Mesenteric fat pad (tissue), 1 donor: ENCODE measurements around the gene ZNF487. TPM values are rescaled to one million over a fixed set of nuclear protein-coding genes. Genes with fewer than 3 reads are reported as not detected.
"Not testable (repeated sequence)": the region's sequence is repeated elsewhere in the genome, so short reads cannot be mapped to it uniquely, and the experiment has no call there.

Experiments
- DNase-seq: peaks from one replicate; pipeline ENCODE4 v3.0.0-alpha.2; 2020; ENCODE audit warnings: low spot score
- long read RNA-seq: library from polyadenylated mRNA; unstranded; transcript quantifications from one replicate; pipeline ENCODE4 v2.0.0, GENCODE V29; 2020
- total RNA-seq: library from RNA; stranded (reverse); fragmentation: NEBNext Ultra II Directional; extraction: Animal tissue kit (Norgen Biotek cat#: 25700); gene quantifications from one replicate; pipeline ENCODE4 v1.2.1, GENCODE V29; 2021
- donor health status: DM: yes; HTN: yes; CAD: no.

ZNF487 gene
- 3.9 TPM for total RNA-seq
- long read RNA-seq, partial matches to known transcripts: 0 of 2 reads
- long read RNA-seq, other reads (novel, unspliced or antisense): 0 of 2 reads

DNA sequence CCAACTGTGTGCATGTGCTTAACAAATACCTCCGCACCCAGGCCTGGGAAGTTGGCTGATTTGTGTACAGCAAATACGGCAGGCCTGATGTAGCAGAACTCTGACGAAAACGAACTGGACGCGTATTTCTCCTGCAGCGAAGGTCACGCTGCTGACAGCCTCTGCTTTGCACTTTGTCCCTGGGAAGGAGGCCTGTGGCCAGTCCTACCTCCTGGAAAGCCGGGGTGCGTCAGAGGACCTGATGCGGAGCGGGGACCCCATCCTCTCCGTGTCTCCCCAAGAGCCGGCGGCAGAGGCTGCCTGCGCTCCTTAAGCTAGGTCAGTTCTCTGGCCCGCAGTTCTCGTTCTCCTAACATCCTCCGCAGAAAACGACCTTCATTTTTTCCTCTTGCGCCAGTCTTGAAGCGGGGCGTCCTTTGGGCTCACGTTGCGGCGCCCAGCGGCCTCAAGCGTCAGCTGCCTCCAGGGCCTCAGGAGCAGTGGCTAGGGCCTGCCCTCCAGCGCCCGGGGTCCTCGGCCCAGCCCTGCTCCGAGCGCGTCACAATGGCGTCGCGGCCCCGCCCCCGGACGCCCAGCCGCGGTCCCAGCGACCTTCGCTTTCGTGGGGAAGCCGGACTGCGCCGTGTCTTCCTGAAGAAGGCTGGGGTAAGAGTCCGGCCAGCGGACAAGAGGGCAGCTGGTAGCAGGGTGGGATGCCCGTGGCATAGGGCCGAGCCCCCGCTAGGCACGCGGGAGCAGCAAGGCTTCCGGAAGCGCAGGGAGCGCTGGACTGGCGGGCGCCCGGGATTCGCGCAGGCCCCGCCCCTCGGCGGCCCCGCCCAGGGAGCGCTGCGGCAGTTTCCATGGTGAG is at the start of gene ZNF487:
Gene ZNF487 (plus strand): TSS at position 821 of the 850 bp plus-strand sequence. CDS start 38,703 bp downstream, outside the sequence.
- DNase-seq: peak; percentile 97

DNA sequence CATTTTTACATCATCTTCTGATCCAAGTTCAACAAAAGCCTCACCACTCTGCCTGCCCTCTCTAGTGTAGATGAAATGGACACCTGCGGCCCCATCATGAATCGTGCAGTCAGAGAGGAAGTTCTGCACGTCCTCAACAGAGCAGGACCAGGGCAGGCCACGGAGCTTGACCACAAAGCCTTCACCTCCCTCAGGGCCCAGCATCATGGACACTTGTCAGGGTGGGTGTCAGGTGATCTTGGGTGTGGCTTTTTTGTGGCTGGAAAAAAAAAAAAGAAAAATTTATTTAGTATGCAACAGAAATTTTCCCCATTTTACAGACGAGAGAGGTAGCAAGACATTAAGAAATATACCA is 49.3 kb upstream of the ZNF487 start:
- DNase-seq: no peak

DNA sequence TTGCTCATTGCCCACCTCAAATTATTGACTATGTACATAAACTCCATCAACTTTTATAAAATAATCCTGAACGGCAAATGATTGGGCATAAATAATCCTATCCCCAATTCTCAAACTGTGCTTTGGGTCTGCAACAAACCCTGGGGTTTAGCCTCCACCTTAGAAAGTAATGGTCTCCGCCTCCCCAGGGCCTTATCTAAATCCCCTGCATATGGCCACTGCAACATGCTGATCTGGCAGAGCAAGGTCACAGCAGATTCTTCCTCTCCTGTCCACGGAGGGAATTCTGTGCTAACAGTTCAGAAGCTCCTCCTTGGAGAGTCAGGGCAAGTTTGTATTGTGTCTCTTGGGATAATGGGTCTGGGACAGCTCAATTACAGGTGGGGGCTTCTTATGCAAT is 47.0 kb upstream of the ZNF487 start:
- no peak for DNase-seq

DNA sequence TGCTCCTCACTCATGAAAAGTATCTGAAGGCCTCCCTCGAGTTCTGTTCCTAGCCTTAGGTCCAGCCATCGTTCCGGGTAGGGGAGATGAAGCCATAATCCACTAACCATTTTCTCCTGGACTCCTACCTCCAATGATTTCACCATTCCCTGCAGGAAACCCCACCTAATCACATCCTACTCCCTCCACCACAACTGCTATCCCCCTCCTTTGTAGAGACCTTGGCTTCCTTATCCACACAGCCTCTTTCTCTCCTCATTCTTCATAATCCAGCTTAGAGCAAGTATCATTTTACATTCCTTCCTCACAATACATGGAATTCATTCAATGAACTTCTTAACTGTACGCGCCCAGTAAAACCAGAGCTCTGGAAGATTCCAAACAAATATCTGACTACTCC is 46.6 kb upstream of the ZNF487 start:
- no peak for DNase-seq

DNA sequence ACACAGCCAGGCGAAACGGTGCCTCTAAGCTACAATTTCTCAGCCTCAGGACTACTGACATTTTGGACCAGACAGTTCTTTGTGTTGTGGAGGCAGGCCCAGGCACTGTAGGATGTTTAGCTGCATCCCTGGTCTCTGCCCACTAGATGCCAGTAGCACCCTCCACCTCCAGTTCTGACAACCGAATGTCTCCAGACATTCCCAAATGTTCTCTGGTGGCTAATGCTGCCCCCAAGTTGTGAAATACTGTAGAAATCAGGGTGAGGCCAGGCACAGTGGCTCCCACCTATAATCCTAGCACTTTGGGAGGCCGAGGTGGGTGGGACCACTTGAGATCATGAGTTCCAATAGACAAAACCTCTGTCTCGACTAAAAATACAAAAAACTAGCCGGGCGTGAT is 46.2 kb upstream of the ZNF487 start:
- DNase-seq: no peak

DNA sequence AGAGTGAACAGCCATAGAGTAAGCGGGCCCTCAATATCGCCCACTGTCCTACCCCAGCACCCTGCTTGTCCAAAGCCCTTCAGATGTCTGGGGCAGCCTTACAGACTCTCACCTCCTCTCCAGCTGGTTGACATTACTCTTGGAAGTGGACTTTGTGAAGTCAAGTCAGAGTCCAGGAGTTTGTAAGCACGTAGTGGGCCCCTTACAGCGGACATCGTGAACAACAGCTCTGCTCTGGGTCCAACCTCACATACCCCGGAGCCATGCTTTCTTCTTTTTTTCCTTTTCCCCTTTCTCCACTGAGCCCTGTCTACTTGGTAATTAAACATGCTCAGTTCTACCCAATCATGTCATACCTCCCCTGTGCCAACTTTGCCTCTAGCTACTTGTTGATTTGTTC is 45.4 kb upstream of the ZNF487 start:
- no peak for DNase-seq

DNA sequence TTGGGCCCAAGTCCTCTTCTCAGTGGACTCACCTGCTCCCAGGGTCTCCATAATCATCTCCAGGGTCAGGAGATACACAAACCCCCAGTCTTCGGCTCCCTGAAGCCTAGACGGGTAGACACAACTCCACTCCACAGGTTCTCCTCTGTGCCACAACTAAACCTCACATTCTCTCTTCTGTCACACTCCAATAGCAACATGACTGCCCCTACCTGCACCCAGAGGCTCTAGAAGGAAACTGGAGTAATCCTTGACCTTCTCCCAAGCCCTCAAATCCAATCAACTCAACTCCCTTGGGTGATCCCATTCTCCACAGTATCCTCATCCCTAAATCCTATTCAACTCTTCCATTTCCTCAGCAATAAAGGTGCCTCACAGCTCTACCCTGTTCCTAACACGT is 44.2 kb upstream of the ZNF487 start:
- DNase-seq: no peak

DNA sequence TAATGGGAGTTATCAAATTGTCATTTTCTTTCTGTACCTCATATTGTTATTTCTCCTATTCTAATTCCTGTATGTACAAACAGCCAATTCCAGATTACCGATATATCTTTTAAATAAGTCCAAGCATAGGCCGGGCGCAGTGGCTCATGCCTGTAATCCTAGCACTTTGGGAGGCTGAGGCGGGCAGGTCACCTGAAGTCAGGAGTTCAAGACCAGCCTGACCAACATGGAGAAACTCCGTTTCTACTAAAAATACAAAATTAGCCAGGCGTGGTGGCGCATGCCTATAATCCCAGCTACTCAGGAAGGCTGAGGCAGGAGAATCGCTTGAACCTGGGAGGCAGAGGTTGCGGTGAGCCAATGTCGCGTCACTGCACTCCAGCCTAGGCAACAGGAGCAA is 43.7 kb upstream of the ZNF487 start:
- not testable (repeated sequence) for DNase-seq

DNA sequence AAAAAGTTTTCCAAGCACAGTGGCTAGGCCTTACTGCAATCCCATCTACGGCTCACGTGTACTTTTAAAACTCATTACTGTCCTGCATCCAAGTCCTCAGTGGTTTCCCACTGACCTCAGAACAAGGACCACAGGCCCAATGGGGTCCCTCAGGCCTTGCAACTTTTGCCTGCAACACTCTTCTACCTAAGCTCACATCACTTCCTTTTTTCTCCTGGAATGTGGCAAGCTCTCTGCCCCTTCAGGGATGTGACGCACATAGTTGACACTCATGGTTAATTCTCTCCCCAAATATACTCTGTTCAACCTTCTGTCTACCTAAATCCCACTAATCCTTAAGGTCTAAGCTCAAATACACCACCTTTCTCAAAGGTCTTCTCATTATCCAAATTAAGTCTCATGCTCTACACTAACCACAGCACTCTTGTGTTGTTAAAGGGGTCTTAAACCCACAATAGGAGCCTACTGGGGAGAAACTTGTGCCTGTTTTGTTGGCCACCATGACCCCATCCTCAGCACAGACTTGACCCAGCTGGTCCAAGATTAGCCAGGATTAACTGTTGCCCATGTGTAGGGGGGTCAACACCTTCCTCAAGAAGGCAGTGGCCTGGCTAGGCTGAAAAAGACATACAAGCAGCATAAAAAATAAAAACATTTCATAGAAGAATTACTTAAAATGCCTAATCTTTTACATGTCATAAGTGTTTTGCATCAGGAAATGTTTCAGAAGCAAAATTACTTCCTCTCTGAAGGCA is 43.1 kb upstream of the ZNF487 start:
- DNase-seq: no peak

DNA sequence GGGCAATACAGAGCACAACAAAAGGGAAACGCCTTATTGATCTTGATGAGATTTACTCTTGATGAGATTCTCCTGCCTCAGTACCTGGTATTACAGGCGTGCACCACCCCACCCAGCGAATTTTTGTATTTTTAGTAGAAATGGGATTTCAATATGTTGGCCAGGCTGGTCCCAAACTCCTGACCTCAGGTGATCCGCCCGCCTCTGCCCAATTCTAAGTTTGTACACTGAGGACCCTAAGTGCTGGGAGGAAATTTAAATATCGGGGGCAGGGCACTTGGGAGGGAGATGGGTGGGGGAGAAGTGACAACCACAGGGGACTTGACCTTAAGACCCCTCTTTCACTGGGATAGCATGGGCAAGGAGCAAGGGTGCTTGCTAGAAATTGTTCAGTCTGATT is 42.0 kb upstream of the ZNF487 start:
- DNase-seq: no peak

DNA sequence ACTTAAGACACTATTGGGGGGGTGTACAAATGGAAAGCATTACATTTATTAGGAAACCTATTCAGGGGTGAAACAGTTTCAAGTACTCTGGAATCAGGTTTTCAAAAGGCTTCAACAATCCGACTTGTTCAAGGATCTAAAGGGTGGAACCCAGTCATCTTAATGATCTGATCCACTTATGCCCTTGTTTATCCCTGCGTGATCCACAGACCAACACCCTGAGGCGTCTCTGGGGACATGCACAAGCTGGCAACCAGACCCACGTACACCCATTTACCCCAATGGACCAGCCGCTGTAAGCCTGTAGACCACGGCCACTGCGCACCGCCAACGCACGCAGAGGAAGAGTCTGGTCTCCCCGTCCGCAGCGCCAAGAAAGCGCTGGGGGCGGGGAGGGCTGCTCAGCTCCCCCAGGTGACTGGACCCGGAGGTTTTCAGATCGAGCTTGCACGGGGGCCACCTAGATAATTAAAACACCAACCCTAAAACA is 41.3 kb upstream of the ZNF487 start:
- DNase-seq: no peak

DNA sequence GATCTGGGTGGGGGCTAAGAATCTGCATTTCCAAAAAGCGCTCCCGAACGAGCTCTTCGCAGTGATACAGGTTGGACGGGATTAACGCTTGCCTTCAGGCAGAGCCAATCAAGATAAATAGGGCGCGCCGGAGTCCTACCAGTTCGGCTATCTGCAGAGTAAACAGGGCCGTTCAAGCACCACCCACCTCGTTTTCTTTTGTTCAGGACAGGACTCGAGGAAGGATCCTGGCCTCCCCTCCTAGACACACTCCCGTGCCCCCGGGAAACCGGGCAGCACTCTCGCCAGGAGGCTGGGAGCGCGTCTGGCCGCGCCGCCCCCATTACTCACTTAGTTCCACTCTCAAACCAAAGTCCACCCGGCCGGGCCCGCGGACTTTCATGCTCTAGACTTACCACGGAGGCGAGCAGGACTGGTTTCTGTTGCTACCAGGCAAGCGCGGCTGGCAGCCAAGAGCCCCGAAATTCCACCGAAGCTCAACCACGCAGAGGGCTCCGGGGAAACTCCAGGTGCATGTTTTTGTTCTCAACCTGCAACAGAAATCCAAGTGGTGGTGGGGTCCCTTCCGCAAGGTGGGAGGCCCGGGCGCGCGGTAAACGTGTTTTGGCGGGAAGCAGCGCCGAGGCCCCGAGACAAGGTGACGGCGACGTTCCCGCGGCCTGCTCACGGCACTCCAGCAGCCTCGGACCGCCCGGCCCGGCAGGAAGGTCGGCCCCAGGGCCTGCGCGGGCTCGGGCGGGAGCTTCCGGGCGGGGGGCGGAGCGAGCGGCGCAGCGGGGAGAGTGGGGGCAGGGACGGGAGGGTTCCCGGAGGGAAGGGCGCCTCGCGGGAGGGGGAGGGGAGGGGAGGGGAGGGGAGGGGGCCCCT is 40.6 kb upstream of the ZNF487 start:
- DNase-seq: peak; percentile 93

DNA sequence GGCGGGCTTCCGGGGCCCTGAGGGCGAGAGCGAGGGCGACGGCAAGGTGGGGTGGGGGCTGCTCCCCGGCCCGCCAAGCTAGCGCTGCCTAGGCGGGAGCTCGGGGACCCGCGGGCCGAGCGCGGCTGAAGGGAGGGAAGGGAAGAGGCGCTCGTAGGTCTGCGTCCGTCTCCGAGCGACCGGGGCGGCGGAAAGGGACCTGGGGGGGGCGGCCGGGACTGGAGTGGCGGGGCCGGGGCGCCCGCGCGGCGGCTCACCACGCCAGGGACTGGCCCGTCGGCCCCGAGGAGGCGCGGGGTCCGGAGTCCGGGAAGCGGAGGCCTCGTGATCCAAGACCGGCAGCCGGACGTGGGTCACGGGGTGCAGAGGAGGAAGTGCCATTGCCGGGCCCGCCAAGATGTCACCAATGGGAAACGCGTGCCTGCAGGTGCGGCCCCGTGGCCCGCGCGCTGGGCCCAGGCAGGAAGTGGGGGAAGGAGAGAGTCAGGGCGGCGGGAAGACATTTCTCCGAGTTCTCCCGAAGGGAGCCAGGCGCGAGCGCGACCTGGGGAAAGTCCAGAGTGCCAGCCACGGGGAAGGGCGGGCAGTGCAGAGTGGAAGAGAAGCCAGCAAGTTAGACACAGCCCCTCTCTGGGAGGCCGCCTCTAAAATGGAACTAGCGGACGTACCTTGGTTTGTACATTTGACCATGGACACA is 39.8 kb upstream of the ZNF487 start:
- peak; percentile 96 for DNase-seq

DNA sequence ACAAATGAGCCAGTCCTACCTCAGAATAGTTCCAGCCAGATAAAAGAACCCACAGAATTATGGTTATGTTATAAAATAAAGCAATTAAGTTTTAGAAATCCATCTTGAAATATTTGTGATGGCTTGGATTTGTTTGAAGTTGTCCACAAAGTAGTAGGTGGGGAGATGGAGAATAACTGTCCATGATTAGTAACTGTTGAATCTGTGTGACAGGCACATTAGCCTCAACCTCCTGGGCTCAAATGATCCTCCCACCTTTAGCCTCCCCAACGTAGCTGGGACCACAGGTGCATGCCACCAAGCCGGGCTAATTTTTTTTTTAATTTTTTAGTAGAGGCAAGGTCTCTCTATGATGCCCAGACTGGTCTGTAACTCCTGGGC is 38.0 kb upstream of the ZNF487 start:
- no peak for DNase-seq

DNA sequence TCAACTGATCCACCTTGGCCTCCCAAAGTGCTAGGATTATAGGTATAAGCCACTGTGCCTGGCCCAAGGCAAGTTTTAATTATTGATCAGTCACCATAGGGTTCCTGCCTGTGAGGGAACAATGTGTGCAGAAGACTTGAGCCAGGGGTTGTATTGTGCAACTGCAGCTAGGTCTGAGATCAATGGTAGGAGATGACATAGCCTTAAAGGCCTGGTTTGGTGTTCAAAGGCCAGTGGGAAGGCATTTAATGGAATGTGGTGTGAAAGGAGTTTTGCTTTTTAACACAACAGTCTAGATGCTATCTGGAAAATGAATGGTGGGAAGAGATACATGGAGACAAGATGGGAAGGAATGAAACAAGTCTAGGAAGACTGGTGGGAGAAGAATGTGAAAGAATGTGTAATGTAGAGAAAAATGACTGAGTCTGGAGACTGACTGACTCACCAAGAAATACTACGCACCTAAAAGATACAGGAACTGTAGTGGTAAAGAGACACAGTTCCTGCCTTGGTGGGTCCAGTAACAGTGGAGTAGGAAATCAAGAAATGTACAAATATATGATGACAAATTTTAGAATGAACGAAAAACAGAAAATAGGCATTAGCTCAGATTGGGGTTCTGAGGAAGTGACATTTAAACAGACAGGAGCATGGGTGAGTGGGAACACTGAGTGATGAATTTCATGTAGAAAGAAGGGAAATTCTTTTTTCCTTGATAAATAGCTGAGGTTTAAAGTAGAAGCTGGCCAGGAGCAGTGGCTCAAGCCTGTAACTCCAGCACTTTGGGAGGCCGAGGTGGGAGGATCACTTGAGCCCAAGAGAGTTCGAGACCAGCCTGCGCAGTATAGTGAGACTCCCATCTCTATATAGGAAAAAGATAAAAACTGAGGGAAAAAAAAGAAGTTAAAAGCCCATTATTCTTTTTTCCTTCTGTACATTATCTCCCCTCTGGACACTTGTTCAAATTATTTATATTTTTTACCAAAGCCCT is 37.3 kb upstream of the ZNF487 start:
- peak; percentile 53 for DNase-seq

DNA sequence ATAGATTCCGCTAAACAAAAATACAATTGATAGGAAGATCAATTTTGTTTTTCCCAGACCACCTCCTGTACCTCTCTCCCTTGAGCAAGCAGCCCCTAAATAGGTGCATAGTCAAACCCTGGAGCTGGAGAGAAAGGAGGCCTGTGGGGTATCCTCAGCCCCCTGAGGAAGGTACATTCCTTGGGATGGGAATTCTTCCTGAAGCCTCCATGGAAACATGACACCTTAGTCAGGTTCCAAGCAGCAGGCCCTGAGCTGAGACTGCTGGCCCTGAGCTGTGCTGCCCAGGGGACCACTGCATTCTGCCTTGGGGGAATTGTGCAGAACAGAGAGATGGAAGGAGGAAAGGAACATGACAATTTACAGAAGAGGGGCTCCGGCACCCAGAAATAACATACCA is 35.3 kb upstream of the ZNF487 start:
- peak; percentile 55 for DNase-seq

DNA sequence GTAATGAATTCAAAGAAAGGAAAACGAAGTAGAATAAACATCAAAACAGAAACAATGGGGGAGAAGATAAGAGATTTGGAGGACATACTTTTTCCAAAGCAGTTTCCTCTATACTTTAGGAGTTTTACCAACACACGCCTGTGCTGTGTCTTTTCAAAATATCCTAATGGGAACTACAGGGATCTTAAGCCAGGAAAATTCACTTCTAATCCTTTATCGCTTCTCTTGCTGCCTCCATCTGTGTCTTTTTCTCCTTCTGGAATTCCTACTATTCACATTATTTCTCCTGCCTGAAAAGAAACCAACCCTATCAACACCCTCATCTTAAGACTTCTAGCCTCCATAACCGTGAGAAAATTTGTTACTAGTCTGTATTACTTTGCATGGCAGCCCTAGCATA is 34.7 kb upstream of the ZNF487 start:
- DNase-seq: no peak

DNA sequence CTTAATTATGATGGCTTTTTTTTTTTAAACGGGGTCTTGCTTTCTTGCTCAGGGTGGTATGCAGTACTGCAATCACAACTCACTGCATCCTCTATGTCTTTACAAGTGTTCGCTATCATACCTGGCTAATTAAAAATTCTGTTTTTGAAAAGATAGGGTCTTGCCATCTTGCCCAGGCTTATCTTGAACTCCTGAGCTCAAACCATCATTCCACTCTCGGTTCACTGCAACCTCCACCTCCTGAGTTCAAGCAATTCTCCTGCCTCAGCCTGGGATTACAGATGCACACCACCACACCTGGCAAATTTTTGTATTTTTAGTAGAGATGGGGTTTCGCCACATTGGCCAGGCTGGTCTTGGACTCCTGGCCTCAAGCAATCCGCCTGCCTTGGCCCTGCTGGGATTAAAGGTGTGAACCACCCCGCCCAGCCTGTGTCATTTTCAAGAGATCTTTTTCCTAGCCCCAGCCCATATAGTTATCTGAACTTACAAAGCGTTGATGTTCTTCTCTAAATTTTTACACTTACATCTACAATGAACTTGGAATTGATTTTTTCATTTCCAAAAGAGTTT is 33.9 kb upstream of the ZNF487 start:
- DNase-seq: peak; percentile 60
